Panc1 (cell line): ENCODE results near the gene ZNF774.
"Not testable (repeated sequence)": the region's sequence is repeated elsewhere in the genome, so short reads cannot be mapped to it uniquely, and the experiment has no call there.

Source experiments
- POLR2AphosphoS5 ChIP-seq: IDR thresholded peaks from 2 replicates; pipeline ENCODE4 v1.6.1; 2012; ENCODE audit warnings: mild to moderate bottlenecking, low read depth, low read length, moderate library complexity
- SIN3A ChIP-seq: IDR thresholded peaks from 2 replicates; pipeline ENCODE4 v1.6.1; 2012; ENCODE audit warnings: low read depth, mild to moderate bottlenecking, low read length, moderate library complexity, borderline replicate concordance; ENCODE audit not compliant: insufficient read depth
- TF ChIP-seq, protein P1 (sequence below): fragments of 450-650 bp; IDR thresholded peaks from 2 replicates; pipeline ENCODE4 v1.5.1; 2017; ENCODE audit warnings: mild to moderate bottlenecking

- TF ChIP-seq POLR2AphosphoS5, SIN3A: not testable (repeated sequence)
- TF ChIP-seq, protein P1, sequence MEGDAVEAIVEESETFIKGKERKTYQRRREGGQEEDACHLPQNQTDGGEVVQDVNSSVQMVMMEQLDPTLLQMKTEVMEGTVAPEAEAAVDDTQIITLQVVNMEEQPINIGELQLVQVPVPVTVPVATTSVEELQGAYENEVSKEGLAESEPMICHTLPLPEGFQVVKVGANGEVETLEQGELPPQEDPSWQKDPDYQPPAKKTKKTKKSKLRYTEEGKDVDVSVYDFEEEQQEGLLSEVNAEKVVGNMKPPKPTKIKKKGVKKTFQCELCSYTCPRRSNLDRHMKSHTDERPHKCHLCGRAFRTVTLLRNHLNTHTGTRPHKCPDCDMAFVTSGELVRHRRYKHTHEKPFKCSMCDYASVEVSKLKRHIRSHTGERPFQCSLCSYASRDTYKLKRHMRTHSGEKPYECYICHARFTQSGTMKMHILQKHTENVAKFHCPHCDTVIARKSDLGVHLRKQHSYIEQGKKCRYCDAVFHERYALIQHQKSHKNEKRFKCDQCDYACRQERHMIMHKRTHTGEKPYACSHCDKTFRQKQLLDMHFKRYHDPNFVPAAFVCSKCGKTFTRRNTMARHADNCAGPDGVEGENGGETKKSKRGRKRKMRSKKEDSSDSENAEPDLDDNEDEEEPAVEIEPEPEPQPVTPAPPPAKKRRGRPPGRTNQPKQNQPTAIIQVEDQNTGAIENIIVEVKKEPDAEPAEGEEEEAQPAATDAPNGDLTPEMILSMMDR, result not testable (repeated sequence)
Observed at GRCh38 chr15:90347431-90348065, 4.5 kb upstream of the ZNF774 start.
